NB4 (cell line): ENCODE data around the gene TIFAB.

ENCODE experiments used
- MYC ChIP-seq: IDR thresholded peaks from 2 replicates; pipeline ENCODE4 v1.6.1; 2011; ENCODE audit warnings: low read depth, low read length
- POLR2A ChIP-seq: IDR thresholded peaks from 2 replicates; pipeline ENCODE4 v1.6.1; 2011; ENCODE audit warnings: mild to moderate bottlenecking; ENCODE audit not compliant: insufficient read length; ENCODE audit errors: extremely low read depth
- TF ChIP-seq, protein P1 (sequence below): IDR thresholded peaks from one replicate; pipeline ENCODE4 v1.5.1; 2012; ENCODE audit warnings: low read depth, low read length
- TF ChIP-seq, protein P2 (sequence below): IDR thresholded peaks from 2 replicates; pipeline ENCODE4 v1.6.1; 2011; ENCODE audit warnings: low read depth, low read length

GRCh38 chr5:135437796-135438560 is 14.2 kb downstream of the TIFAB start:
- TF ChIP-seq, protein P1, sequence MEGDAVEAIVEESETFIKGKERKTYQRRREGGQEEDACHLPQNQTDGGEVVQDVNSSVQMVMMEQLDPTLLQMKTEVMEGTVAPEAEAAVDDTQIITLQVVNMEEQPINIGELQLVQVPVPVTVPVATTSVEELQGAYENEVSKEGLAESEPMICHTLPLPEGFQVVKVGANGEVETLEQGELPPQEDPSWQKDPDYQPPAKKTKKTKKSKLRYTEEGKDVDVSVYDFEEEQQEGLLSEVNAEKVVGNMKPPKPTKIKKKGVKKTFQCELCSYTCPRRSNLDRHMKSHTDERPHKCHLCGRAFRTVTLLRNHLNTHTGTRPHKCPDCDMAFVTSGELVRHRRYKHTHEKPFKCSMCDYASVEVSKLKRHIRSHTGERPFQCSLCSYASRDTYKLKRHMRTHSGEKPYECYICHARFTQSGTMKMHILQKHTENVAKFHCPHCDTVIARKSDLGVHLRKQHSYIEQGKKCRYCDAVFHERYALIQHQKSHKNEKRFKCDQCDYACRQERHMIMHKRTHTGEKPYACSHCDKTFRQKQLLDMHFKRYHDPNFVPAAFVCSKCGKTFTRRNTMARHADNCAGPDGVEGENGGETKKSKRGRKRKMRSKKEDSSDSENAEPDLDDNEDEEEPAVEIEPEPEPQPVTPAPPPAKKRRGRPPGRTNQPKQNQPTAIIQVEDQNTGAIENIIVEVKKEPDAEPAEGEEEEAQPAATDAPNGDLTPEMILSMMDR, result no peak
- TF ChIP-seq MYC, result no peak
- no peak for TF ChIP-seq POLR2A
- TF ChIP-seq, protein P2, sequence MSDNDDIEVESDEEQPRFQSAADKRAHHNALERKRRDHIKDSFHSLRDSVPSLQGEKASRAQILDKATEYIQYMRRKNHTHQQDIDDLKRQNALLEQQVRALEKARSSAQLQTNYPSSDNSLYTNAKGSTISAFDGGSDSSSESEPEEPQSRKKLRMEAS, result no peak
